ENCODE results near the gene SULT4A1.

The SULT4A1 gene

DNA sequence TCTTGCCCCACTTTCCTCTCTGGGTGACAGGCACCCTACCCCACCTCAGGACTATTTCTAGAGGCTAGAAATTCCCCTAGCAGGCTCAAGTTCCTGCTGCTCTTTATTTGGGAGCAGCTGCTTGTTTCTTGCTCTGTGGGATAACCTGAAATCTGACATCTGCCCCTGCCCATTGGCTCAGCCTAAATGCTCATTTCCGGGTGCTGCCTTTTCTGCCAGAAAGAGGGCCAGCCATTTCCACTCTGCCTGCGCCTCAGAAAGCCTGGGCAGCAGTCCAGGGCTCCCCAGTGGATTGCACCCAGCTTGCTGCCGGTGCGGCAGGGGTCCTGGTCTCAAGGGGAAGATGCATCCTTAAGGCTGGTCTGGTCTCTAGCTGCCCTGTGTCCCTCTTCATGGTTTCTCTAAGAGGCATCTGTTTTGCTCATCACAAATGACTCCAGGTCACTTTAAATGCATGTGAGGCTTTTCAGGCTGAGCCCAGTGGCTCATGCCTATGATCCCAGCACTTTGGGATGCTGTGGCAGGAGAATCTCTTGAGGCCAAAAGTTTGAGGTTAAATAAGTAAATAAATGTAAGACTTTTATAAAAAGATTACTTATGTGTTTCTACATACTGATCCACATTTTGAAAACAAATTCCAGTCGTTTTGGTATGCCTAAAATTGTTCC is 39.8 kb upstream of the SULT4A1 start:
- TF ChIP-seq, protein P1, sequence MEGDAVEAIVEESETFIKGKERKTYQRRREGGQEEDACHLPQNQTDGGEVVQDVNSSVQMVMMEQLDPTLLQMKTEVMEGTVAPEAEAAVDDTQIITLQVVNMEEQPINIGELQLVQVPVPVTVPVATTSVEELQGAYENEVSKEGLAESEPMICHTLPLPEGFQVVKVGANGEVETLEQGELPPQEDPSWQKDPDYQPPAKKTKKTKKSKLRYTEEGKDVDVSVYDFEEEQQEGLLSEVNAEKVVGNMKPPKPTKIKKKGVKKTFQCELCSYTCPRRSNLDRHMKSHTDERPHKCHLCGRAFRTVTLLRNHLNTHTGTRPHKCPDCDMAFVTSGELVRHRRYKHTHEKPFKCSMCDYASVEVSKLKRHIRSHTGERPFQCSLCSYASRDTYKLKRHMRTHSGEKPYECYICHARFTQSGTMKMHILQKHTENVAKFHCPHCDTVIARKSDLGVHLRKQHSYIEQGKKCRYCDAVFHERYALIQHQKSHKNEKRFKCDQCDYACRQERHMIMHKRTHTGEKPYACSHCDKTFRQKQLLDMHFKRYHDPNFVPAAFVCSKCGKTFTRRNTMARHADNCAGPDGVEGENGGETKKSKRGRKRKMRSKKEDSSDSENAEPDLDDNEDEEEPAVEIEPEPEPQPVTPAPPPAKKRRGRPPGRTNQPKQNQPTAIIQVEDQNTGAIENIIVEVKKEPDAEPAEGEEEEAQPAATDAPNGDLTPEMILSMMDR (IDR thresholded peaks at IDR 0.05) = no peak
- Histone ChIP-seq H3K27ac (no peak overlapping the region), H3K4me3 (no peak overlapping the region)
- DNase-seq (ENCODE audit: low spot score) = no peak

DNA sequence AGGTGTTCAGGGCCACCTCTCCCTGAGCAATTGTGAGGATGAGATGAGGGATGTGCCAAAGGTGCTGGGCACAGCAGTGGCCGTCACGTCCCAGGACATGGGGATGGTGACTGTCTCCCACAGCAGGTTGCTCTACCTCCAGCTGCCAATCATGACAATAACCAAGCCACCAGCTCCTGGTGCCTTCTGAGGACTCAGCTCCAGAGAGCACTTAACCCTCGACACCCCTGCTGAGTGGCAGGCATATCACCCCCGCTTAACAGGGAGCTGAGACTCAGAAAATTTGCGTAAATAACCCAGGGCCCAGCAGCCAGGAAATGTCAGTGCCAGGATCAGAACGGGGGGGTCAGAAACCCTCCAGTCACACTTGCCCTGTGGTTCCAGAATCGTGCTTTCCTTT is 37.9 kb upstream of the SULT4A1 start:
- H3K27ac ChIP-seq = no peak overlapping the region
- TF ChIP-seq, protein P1 (IDR thresholded peaks at IDR 0.05) = no peak
- no peak for DNase-seq (ENCODE audit: low spot score)
- no peak overlapping the region for H3K4me3 ChIP-seq

DNA sequence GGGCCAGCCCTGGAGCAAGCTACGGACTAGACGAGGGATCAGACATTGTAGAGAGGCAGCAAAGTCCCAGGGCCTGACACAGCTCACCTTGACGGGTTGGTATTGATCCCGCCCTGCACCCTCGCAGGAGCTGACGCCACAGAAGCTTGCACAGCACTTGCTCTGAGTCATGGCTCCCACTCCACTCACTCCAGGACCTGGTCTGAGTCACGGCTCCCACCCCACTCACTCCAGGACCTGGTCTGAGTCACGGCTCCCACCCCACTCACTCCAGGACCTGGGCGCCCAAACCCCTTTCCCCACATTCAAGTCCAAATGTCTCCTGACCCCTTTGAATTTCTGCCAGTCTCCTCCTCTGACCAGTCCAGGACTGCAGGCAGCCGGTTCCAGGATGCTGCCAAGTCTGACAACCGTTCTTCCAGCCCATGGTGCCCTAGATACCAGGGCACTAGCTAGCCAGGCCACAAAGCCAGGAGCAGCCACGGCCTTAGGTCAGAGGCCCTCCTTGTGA is 35.5 kb upstream of the SULT4A1 start:
- Histone ChIP-seq H3K4me3 (no peak overlapping the region), H3K27ac (no peak overlapping the region)
- TF ChIP-seq, protein P1 (IDR thresholded peaks at IDR 0.05) = no peak
- no peak for DNase-seq (ENCODE audit: low spot score)

DNA sequence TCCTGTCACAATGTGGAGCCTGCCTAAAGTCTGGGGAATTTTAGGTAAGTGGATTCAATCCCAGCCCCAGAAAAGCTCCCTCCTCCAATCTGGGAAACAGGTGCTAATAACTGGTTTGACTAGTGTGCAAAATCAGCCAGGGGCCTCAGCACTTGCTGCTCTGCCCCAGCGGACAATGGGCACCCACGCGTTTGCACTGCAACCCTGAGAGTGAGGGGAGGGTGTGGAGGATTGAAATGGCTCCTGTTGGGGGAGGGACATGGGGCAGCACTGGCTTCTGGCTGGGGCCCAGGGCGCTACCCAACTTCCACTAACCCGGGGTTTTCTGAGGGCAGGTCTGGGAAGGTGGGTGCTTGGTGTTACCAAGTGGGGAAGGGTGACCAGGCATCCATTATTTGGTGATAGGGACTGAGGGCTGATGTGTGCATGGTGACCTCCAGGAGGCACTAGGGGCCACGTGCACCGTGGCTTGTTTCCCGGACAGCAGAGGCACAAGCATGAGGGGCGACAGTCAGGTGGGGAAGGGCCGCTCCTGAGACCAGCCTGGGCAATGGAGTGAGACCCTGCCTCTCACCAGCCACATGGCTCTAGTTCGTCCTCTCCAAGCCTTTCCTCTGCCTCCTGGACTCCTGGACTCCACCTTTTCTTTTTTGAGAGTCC is 33.8 kb upstream of the SULT4A1 start:
- TF ChIP-seq, protein P1 (IDR thresholded peaks at IDR 0.05) = no peak
- Histone ChIP-seq H3K4me3 (no peak overlapping the region), H3K27ac (no peak overlapping the region)
- no peak for DNase-seq (ENCODE audit: low spot score)

DNA sequence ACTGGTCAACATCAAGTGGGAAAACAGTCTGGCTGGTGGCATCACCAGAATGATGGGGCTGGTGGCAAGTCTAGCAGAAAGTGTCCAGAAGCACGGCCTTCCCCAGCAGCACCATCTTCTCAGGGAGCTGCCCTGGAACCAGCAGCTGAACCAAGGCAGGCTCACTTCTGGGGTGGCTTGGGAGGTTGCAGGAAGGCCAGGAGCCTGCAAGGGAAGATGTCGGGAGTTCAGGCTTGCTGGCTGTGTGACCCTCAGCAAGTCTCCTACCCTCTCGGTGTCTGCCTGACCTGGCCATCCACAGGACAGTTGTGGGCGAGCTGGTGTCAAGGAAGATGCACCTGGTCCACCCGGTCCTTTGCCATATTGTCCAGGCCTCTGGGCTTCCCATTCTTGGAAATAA is 31.8 kb upstream of the SULT4A1 start:
- TF ChIP-seq, protein P1 (IDR thresholded peaks at IDR 0.05) = no peak
- Histone ChIP-seq H3K27ac (no peak overlapping the region), H3K4me3 (no peak overlapping the region)
- no peak for DNase-seq (ENCODE audit: low spot score)

DNA sequence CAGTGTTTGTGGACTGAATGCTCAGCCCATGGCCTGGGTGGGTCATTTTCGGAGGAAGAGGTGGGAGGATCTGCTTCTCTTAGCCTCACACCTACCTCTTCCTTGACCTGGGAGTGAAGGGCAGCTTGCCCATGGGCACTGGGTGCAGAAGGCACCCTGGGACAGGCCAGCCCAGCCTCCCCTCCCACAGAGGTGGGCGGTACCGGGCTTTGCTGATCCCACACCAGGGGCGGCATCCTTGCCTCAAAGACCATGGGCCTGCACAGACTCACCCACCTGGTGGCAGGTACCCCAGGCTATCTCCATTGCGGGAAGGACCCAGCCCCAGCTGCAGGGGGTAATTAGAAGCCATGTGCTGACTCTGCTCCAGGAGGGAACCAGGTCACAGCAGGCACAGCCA is 31.0 kb upstream of the SULT4A1 start:
- Histone ChIP-seq H3K27ac (no peak overlapping the region), H3K4me3 (no peak overlapping the region)
- DNase-seq (ENCODE audit: low spot score) = no peak
- TF ChIP-seq, protein P1 (IDR thresholded peaks at IDR 0.05) = no peak
